HG03521 (cell line): ENCODE results near the gene NOXRED1.
A peak's percentile ranks its signal among the peaks of the same experiment; 100 is the strongest.
"Not testable (repeated sequence)": the region's sequence is repeated elsewhere in the genome, so short reads cannot be mapped to it uniquely, and the experiment has no call there.

ENCODE experiments used
- ATAC-seq: cut with Tn5 transposase; IDR thresholded peaks from one replicate; pipeline ENCODE4 v1.9.1; 2021; ENCODE audit warnings: mild to moderate bottlenecking, moderate library complexity; ENCODE audit not compliant: unreplicated experiment

NOXRED1 gene, protein sequence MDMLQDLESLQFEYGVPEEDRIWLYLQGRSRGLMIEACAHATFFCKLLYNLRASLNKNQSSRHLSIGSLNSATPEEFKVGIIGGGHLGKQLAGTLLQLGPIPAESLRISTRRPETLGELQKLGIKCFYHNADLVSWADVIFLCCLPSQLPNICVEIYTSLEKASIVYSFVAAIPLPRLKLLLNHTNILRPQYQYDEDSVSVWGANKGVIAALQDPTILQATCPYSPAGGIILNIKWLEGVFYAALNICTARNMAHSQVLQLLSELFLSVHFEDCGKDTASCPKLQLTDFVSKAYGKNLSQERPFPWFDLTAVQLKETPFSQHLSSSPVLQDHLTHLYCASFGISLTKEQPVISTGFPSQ

DNA sequence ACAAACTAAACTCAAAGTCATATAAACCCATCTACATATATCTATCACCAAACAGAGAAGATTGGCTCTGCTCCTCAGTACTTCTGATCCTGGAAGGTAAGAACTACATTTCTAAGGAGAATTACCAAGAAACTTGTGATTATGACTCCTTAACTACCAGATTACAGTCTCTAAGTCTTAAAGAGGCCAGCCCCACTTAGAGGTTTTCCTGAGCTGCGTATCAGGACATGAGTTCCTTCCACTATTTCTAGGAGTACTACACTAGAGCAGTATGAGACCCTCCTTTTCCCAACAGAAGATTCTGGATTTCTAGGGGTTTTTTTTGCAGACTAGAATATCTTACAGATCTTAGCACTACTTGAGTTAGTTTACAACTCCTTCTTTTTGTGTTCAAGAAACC lies at the start of gene NOXRED1:
Gene NOXRED1, minus strand, starts transcription at position 101 of the 400 bp plus-strand sequence. CDS start 634 bp downstream, outside the sequence.
- ATAC-seq = no peak

DNA sequence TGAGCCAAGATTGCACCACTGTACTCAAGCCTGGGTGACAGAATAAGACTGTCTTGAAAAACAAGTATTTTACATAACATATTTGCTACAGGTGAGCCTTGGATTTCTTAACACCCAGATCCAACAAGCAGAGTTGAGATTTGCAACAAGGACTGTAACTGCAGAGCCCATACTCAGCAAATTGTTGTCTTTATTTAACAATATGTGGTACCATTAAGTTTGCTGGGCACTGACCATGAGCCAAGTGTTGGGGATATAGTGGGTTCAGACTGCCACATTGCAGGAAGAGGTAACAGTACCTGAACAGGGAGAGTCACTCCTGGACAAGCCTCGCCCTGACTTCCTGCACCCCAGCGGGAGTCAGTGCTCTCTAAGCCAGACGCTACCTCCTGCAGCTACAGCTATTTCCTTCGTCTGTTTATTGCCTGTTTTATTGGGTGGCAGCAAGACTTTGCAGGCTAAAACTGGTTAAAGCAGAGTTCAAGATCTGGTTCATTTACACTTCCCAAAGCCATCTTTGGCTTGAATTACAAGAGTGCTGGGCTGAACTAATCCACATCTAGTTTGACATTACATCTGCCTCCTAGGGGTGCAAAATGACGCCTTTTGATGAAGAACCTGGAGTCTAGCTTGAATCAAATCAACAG lies 47.0 kb upstream of the NOXRED1 start:
- ATAC-seq = no peak

DNA sequence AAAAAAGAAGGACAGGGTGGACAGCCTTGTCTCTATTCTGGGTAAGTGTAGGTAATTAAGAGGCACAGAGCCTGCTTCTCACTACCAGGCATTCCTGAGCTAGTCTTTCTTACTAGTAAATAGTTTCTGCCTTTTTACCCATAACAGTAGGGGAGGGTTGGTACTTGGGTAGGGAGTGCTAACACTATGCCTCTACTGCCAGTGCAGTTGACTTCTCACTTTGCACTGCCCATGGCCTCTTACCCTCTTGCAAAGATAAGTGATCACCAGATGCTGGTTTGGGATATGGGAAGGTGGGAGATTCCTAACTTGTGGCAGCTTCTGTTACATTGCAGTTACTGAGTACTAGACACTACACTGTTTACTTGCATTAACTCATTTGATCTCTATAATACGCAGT lies 46.2 kb upstream of the NOXRED1 start:
- ATAC-seq = no peak

DNA sequence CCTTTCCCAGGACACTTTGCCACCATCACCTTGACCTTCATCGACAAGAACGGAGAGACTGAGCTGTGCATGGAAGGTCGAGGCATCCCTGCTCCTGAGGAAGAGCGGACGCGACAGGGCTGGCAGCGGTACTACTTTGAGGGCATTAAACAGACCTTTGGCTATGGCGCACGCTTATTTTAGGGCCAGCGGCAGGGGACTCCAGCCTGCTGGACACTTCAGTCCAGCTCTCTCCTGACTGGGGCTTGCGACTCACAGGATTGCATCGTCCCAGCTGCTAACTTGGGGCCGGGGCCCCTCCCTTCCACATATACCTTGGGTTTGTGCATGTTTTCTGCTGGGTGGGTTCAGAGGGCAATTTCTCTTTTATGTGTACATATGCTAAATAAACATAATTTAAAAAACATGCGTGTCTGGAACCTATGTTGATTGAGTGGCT lies 45.8 kb upstream of the NOXRED1 start:
- no peak for ATAC-seq

DNA sequence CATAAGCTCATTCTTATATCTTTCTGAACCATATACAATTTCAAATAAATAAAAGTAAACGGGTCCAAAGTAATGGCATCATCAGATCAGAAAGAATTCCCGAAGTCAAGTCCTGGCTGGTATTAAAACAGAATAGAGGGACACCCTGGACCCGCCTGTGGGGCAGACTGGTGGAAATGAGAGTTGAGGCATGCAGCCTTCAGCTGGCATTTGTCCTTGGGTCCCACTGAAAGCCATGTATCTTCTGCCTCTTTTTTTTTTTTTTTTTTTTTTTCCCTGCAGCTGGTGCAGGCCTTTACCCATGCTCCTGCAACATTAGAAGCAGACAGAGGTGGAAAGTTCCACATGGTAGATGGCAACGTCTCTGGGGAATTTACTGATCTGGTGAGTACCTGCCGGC lies 44.5 kb upstream of the NOXRED1 start:
- ATAC-seq = no peak

DNA sequence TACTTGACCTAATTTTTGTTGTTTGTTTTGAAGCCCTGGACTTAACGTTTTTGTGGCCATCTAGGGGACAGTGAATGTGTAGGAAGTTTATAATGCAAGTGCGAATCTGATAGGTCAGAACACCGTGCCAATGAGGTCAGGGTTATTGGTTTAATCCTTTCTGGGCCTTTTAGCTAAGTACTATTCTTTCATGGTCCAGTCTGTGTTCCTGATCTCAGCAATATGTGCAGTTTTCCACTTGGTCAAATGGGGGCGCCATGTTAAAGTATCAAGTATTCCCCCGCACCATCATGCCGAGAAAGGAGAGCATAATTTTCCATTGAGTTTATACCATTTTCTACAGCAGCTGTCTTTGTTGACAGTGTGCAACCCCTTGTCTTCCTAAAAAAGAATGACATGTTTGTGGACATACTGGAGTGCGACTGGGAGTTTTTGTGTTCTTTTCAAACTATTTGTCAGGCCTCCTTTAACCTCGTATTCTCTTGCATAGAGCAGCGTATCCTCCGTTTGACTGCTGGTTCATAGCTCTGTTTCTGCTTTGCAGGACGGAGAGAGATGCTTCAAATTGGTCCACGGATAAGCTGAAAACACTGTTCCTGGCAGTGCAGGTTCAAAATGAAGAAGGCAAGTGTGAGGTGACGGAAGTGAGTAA lies 35.9 kb upstream of the NOXRED1 start:
- ATAC-seq = no peak

DNA sequence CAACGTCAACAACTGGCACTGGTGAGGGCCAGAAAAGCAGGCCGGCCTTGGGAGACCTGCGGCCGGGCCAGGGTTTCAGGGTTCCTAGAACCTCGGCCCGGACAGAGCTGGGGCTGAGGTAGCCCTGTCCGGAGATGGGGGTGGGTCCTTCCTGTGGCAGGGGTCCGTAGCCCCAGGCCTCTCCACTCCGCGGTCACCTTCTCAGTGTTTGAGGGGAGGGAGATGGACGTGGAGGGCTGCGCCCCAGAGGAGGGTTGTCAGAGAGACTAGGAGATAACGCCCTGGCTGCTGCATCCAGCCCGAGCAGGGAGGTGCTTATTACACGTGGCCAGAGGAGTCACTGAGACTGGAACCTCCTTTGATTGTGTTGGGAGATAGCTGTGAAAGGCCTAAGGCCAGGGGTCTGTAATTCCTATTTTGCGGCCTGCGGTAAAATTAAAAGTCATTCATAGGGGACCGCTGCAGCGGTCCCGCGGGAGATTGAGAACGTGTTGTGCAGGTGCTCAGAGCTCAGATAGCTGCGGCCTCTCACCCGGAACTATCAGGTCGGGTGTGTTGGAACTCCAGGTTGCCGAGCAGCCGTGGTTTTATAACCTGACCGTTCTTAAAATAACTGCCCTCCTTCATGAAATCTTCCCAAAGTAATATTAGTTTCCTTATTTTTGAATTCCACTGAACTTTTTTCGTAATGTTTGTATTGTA lies 35.1 kb upstream of the NOXRED1 start:
- peak; percentile 14 for ATAC-seq

DNA sequence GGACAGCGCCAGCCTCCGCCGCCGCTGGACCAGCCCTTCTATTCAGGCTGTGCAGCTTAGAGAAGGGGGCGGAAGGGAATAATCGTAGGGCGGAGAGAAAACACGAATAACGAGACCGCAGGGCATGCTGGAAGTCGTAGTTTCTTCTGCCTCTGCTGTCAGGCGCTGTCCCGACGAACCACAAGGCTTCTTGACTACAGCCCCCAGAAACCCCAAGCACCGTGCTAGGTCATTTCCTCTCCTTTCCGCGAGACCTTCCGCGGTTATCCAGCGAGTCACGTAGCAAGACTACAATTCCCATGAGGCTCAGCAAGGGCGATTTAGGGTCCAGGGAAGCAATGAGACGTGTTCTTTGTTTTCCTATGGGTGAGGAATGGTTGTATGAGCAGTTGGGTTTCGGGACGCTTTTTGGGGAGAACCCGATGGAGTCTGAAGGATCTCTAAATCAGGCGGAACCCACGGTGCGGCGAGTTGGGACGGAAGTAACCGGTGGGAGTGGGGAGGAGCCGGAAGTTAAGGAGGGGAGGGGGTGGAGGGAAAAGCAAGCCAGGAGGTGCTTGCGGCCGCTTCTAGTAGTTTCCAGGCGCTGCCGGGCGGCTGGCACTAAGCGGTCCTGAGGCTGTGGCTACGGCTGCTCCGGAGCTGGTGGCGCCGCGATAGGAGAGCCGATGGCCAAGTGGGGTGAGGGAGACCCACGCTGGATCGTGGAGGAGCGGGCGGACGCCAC lies 34.4 kb upstream of the NOXRED1 start, which contains the start of the genes AHSA1 and VIPAS39:
Gene AHSA1, plus strand, starts transcription at position 572 of the 727 bp plus-strand sequence. Its CDS starts 97 bp downstream, at position 669.
Gene VIPAS39, minus strand, starts transcription at position 80 of the 727 bp plus-strand sequence. CDS start 3,499 bp downstream, outside the sequence.
- ATAC-seq = peak; percentile 85

DNA sequence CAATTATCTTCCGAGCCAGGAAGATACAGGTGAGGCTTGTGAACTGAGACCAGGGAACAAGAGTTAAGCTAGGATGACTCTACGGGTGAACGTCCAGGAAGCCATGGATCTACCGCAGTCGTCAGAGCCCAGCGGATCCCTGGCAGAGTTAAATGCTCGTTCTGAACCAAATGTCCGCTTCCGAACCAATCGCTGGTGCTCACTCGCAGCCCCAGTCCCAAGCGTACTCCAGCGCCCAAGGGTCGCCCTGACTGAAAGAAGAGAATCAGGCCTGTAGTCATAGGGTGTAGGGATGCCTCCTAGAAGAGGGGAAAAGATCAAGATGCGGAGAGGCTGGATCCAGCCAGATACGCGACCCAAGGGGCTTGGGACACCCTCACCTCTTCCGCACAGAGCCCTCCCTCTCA lies 33.8 kb upstream of the NOXRED1 start:
- ATAC-seq = no peak

DNA sequence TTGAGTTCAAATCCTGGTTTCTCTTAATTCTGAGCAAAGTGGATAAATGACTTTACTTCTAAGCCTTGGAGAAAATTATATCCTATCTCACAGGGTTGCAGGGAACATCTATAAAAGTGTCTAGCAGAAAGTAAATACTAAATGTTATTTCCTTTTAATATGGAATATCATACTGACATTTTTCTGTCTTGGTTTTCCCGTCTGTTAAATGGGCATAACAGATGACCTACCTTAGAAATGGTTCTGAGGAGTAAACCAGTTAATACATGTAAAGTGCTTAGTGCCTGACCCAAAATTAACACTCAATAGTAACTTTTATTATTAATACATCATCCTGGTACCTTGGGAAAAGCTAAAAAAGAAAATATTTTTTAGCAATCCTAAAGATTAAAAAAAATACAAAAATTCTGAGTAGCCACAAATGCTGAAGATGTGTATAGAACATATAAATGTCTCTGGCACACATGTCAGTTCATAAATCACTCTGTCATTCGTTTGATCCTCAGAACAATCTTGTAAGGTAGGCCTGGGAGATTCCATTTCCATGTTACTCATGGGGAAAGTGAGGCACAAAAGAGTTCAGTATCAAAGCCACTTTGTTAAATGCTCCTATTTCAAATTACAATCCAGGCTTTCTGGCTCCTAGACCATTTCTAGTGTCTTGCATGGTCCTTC lies 32.8 kb upstream of the NOXRED1 start:
- no peak for ATAC-seq

DNA sequence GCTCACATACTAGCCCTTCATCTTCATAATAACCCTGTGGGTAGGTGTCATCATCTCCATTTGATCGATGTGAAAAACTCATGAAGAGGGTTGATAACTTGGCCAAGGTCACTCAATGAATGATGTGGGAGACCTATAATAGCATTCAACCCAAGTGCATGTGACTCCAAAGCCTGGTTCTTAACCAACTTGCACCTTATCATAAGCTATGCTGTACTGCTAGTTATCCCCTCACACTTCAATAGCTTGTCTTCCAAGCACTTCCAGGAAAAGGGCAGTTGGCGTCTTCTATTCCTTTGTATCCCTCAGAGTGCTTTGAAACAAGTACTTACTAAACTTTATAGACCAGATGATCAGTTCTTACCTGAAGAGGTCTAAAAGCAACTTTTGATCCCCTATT lies 18.9 kb upstream of the NOXRED1 start:
- ATAC-seq = no peak

DNA sequence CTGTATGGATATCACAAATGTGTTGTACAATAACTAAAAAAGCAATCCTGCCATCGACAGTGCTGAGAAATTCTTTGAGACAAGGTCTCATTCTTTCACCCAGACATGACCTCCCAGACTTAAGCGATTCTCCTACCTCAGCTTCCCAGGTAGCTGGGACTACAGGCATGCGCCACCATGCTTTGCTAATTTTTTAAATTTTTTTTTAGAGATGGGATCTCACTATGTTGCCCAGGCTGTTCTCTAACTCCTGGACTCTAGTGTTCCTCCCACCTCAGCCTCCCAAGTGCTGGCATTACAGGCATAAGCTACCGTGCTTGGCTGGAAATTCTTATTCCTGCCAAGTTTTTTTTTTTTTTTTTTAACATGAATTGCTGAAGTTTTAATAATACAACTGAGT lies 16.5 kb upstream of the NOXRED1 start:
- no peak for ATAC-seq

DNA sequence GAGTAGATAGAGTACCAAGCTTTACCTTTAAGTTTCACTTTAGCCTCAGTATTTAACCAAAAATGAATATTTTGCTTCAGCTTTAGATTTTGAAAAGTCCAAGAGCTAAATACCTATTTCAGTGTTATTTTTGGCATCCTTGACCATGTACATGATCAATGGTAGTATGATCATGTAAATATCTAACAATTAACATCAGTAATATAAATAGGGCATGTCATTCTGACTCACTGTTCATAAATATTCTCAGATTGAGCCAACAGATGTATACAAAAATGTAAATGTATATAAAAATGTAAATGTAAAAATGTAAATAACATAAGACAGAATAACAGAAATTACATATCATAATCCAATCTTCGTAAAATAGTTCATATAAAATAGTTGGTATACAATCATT lies 15.3 kb upstream of the NOXRED1 start:
- no peak for ATAC-seq

DNA sequence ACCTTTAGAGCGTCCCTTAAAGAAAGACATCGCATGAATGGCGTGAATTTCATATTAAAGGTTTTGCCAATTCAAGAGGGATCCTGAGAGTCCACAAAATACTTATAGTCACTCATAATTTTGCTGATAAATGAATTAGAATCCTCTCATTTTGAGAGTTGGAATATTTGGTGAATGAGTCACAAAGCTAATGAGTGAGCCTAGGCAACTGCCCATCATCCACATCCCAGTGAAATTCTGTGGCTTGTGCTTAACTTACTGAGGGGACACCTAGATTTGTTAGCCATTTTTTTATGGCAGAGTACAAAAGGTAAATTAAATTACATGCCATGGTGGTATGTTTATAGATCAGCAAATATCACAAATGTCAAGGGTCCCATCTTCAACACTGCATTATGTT lies 12.7 kb upstream of the NOXRED1 start:
- ATAC-seq = no peak

DNA sequence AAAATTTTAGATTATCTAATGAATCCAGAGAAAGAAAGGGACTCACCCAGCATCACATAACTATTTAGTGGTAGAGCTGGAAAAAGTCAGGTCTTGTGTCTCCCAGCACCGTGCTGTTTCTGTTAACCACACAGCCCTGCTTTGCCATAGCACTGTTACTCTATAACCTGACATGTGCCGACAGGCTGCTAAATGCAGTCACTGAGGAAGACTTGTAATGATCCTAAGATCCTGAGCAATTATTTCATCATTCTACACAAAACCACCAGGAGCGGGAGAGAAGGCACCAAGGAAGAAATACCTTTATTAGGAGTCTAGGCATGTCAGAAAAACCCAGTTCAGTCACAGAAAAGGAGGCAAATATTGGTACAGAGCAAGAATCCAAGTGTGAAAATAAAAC lies 3.1 kb upstream of the NOXRED1 start:
- no peak for ATAC-seq

DNA sequence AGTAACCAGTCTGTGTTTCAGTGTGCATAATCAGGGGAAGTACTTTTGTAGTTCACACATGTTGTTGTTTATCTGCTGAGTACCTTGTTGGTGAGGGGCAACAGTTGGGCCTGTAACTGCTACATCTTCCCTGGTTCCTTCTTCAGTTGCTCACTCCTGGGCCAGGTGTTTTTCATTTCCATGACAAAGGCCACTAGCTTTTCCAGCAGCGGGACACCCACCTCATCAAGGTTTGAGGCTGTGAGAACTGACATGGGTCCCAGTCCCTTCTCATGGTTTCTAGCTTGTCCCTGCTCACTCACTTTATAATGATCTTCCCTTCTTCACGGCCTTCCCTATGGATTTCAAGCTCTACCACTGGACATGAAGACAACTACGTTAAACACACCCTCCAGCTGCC lies 1.5 kb upstream of the NOXRED1 start:
- ATAC-seq = no peak

DNA sequence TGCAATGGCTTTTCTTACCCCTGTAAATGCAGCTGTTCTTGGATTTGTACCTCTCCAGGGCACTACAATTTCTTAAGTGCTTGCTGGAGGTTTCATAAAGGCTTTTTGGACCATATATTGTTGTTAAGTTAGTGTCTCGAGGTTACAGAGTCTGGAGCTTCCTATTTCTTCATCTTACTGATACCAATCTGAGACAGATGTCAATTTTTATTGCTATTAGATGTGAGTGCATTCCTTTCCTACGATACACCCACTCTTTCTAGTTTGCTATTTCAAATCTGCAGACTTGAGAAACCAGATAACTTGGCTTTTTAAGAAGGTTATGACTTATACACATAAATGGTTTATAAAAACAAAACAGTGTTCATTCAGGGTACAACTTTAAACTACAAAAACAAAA lies 2.1 kb downstream of the NOXRED1 start:
- no peak for ATAC-seq

DNA sequence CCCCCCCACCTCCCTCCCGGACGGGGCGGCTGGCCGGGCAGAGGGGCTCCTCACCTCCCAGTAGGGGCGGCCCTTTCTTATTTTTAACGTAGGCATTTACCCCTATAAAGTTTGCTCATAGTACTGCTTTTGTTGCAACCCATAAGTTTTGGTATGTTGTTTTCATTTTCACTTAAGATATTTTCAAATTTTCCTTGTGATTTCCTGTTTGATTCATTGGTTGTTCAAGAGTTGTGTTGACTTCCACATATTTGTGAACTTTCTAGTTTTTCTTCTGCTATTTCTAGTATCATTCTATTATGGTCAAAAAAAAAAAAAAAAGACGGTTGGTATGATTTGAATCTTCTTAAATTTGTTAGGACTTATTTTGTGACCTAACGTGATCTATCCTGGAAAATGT lies 6.5 kb downstream of the NOXRED1 start:
- ATAC-seq = no peak

DNA sequence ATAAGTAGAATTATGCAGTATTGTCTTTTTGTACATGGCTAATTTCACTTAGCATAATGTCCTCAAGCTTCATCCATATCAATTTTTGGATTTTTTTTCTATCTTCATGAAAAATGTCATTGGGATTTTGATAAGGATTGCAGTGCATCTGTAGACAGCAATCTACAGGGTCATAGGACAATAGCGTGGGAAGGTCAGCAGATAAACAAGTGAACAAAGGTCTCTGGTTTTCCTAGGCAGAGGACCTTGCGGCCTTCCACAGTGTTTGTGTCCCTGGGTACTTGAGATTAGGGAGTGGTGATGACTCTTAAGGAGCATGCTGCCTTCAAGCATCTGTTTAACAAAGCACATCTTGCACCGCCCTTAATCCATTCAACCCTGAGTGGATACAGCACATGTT lies 7.2 kb downstream of the NOXRED1 start:
- ATAC-seq = not testable (repeated sequence)
